ENCODE data around the gene UQCRH.
"Not testable (repeated sequence)": the region's sequence is repeated elsewhere in the genome, so short reads cannot be mapped to it uniquely, and the experiment has no call there.

The UQCRH gene

DNA sequence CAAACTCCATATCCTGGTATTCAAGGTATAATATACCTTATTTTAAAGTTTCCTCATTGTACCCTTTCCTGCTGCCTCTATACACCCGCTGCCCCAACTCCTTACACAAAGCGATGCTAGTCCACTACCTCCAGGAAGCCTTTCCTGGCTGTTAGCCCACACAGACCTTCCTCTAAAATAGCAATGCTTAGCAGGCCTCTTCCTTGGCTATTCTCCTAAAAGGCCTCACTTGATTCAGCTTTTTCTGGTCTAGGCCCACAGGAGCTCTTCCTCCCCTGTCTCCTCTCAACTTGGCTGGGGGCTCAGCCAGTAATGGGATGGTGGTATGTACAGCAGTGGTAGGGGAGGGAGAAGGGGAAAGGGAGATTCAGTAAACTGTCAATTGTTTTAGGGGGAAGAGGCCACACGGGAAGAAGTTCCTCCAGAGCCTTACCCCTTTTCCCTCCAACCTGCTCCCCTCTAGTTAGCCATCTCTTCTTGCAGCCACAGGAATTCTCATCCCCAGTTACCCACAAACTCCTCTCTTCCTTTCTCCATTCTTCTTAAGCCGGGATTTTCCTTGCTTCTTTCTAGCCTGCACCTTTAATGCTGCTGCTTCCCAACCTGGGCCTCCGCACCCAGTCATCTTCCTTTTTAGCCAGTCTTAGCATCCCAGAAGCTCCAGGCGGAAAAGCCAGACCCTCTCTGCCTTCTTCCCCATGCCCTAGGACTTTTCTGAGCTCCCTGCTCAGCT is 2.7 kb upstream of the UQCRH start:
- no peak for DNase-seq (ENCODE audit: low read depth, low spot score)

DNA sequence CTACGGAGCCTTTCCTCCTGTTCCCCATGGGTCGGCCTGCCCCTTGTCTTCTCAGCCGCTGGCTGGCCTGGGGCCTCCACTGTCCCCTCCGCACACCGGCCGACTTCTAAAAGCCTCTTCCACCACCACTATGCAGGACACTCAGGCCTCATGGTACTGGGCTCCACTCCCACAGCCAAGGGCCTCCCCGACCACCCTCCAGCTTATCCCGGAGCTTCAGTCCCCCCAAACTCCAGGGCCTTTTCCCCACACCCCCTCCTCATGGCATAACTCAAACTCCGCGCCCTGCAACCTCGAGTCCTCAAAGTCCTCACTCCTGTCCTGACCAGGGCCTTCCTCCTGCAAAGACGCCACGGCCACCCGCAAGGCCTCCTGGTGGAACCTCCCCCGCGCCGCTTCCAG is 2.1 kb upstream of the UQCRH start:
- DNase-seq (ENCODE audit: low read depth, low spot score), result no peak

DNA sequence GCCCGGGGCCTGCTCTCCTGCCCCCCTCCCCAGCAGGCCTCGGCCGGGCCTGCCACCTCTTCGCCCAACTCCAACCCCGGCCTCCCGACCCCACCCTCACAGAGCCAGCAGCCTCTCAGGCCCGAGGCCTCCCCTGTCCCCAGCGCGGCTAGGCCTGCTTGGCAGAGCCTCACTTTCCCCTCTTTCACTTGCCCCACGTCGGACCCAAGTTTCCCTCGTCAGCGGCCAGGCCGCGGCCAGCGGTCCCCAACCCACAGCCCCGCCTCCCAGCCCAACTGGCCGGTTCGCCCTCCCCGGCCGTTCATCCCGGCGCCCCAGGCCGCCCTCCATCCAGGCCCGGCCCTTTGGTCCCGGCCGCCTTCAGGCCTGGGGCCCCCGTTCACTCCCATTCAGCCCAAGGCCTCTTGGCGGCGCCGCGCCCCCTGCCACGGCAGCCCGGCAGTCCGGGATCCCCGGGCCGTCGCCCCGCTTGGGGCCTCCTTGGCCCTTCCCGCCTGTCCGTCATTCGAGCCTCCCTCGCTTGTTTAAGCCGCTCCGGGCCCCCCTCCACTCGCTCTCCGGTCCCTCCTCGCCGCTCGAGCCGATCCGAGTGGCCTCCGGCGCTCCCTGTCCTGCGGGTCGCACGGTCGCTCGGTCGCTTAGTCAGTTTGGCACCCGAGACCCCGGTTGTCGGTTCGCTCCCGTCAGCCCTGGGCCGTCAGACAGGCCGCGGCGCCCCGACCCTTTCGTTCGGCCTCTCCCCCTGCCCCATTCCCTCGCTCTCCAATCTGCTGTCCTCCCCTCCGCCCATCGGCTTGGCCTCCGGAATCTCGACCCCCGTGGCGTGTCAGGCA is 1.5 kb upstream of the UQCRH start:
- no peak for DNase-seq (ENCODE audit: low read depth, low spot score)

DNA sequence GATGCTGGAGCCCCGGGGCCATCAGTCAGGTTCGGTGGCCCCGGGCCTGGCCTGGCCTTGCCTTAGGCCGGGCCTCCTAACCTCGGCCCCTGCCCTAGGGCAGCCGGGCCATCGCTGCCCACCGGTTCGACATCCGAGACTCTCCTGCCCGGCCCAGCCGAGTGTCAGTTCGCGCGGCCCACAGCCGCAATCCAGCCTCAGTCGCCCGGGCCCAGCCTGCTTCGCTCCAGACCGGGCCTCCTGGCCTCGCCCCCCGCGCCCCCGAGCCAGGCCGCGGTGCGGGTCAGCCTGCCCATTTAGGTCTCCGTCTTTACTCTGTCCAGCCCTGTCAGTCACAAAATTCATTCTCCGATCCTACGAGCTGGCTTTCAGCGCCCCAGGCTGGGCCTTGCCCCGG is 859 bp upstream of the UQCRH start:
- DNase-seq (ENCODE audit: low read depth, low spot score), result no peak

DNA sequence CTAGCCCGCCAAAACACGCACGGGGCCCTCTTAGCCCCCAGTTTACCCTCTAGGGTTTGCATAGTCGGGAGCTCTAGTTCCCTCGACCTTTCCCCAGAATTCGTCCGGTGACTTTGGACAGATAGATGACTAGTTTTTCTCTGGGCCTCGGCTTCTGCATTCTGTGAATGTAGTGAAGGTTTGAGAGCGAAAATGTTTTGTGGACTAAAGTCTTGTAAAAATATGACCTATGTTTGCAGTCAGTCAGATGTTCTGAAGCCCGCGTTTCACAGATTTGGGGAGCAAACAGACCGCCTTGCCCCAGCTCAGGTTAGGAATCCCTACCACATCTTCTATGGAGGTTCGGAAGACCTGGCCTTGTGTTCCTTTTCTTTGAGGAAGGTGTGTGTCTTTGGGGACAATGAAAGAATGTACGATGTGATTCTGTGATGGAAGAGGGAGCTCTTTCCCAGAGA is 401 bp downstream of the UQCRH start:
- DNase-seq (ENCODE audit: low read depth, low spot score), result no peak

DNA sequence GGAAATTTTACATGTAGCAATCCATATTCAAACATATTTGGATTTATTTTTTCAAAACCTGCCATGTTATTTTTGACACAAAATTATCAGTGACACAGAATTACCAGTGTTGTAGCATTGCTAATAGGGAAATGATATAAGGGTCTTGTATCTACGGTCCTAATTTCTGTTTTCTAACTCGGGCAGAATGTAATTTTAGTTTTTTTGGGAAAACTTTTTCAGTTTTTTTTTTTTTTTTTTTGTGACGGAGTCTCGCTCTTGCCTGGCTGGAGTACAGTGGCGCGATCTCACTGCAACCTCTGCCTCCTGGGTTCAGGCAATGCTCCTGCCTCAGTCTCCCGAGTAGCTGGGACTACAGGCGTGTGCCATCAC is 2.6 kb downstream of the UQCRH start:
- DNase-seq (ENCODE audit: low read depth, low spot score), result no peak

DNA sequence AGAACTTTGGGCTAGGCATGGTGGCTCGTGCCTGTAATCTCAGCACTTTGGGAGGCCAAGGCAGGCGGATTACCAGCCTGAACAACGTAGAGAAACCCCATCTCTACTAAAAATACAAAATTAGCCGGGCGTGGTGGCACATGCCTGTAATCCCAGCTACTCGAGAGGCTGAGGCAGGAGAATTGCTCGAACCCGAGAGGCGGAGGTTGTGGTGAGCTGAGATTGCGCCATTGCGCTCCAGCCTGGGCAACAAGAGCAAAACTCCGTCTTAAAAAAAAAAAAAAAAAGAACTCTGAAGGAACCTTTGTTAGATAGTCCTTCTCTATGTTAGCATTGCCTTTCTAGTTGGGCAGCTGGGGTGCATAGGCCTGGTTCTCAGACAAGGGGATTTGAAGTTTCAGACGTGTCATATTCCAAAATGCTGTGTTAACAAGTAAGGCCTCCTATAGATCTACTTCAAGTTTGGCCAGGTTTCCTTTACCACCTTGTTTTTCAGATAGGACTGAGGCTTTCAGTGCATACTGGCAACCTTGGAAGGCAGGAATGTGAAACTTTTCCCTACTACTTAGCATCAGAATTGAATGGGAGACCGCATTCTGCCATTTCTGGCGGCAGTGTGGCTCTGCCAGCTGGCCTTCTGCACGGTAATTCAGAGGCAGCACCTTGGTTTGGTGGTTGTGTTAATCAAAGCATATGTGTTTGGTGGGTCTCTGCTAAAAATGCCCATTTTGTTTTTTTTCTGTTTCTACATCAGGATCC is 6.1 kb downstream of the UQCRH start:
- no peak for DNase-seq (ENCODE audit: low read depth, low spot score)

DNA sequence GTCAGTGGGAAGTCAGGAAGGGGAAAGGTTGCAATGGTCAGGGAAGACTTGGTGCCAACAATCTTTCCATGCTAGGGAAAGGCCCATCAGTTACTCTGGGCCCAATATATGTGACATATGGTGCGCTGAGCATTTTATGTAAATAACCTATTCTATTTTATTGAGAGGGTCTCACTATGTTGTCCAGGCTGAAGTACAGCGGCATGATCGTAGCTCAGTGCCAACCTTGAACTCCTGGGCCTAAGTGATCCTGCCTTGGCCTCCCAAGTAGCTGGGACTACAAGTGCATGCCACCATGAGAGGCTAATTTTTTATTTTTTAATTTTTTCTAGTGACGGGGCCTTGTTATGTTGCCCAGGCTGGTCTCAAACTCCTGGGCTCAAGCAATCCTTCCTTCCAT is 6.8 kb downstream of the UQCRH start:
- no peak for DNase-seq (ENCODE audit: low read depth, low spot score)

DNA sequence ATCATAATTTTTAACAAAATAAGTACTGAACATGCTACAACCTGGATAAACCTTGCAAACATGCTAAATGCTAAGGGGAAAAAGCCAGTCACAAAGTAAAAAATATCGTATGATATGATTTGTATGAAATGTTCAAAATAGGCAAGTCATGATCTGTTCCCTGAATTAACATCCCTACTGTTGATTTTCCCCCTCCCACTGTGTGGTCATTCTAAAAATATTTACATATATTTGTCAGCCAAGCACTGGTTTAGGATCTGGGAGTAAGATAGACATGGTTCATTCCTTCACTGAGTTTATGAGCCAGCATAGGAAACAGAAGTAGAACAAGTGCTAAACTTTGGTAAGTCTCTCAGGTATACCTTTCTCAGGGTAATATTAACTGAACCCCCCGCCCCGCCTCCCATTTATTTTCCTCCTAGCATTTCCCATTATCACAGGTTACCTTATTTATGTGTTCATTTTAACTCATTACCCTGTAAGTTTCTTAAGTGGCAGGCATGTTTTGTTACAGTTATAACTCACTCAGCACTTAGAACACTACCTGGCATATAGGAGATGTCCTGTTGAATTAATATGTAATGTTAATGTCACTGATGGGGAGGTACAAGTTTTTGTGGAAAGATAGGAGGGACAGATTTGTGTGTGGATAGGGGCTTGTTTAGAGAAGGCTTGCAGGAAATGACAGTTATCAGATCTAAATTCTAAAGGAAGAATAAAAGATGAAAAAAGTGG is 12.3 kb downstream of the UQCRH start:
- DNase-seq (ENCODE audit: low read depth, low spot score), result no peak

DNA sequence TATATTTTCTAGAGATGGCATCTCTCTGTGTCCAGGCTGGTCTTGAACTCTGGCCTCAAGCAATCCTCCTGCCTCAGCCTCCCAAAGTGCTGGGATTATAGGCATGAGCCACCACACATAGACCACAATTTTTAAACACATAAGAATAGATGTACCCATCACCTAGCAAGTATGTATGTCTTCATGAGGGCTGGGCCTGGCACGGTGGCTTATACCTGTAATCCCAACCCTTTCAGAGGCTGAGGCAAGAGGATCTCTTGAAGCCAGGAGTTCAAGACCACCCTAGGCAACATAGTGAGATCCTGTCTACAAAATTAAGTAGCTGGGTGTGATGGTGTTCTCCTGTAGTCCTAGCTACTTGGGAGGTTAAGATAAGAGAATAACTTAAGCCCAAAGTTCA is 13.8 kb downstream of the UQCRH start:
- DNase-seq (ENCODE audit: low read depth, low spot score), result no peak

DNA sequence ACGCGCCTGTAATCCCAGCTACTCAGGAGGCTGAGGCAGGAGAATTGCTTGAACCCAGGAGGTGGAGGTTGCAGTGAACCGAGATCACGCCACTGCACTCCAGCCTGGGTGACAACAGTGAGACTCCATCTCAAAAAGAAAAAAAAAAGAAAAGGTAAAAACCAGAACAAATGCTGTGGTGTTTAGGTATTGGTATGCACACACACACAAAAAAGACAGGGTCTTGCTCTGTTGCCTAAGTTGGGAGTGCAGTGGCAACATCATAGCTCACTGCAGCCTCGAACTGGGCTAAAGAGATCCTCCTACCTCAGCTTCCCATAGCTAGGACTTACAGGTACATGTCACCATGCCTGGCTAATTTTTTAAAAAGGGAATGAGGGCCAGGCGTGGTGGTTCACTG is 15.8 kb downstream of the UQCRH start:
- not testable (repeated sequence) for DNase-seq (ENCODE audit: low read depth, low spot score)

DNA sequence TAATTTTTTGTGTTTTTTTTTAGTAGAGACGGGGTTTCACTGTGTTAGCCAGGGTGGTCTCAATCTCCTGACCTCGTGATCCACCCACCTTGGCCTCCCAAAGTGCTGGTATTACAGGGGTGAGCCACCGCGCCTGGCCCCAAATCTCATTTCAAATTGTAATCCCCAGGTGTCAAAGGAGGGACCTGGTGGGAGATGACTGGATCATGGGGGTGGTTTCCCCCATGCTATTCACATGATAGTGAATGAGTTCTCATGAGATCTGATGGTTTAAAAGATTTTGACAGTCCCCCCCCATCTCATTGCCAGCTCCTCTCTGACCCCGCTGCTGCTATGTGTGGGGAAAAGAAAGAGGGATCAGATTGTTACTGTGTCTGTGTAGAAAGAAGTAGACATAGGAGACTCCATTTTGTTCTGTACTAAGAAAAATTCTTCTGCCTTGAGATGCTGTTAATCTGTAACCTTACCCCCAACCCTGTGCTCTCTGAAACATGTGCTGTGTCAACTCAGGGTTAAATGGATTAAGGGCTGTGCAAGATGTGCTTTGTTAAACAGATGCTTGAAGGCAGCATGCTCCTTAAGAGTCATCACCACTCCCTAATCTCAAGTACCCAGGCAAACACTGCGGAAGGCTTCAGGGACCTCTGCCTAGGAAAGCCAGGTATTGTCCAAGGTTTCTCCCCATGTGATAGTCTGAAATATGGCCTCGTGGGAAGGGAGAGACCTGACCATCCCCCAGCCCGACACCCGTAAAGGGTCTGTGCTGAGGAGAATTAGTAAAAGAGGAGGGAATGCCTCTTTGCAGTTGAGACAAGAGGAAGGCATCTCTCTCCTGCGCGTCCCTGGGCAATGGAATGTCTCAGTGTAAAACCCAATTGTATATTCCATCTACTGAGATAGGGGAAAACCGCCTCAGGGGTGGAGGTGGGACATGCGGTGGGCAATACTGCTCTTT is 16.7 kb downstream of the UQCRH start:
- not testable (repeated sequence) for DNase-seq (ENCODE audit: low read depth, low spot score)

DNA sequence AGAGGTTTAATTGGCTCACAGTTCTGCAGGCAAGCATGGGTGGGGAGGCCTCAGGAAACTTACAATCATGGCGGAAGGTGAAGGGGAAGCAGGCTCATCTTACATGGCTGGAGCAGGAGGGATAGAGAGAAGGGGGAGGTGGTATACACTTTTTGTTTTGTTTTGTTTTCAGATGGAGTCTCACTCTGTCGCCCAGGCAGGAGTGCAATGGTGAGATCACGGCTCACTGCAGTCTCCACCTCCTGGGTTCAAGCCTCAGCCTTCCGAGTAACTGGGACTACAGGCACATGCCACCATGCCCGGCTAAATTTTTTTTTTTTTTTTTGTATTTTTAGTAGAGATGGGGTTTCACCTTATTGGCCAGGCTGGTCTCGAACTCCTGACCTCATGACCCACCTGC is 18.7 kb downstream of the UQCRH start:
- not testable (repeated sequence) for DNase-seq (ENCODE audit: low read depth, low spot score)

DNA sequence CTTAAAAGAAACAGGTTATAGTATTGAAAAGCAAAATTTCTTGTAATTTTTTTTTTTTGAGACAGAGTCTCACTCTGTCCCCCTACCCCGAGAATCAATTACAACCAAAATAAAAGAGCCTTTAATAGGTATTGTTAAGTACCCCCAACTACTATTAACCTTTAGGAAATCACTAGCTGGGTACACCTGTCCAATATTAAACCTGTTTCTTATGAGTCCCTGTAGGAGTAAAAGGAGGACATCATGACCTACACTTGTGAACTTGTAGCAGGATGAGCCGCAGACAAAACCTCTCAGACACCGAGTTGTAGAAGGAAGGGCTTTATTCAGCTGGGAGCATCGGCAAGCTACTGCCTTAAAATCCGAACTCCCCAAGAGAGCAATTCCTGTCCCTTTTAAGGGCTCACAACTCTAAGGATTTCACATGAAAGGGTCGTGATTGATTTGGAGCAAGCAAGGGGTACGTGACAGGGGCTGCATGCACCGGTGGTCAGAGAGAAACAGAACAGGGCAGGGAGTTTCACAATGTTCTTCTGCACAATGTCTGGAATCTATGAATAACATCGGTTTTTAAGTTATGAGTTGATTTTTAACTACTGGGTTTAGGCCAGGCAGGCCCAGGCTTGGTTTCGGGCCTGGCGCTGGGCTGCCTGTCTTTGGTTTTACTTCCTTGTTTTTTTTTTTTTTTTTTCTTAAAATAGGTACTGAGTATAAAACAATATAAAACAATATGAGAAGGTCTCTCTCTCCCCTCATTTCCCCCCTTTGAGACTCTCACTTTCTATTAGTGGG is 22.0 kb downstream of the UQCRH start:
- DNase-seq (ENCODE audit: low read depth, low spot score), result not testable (repeated sequence)

DNA sequence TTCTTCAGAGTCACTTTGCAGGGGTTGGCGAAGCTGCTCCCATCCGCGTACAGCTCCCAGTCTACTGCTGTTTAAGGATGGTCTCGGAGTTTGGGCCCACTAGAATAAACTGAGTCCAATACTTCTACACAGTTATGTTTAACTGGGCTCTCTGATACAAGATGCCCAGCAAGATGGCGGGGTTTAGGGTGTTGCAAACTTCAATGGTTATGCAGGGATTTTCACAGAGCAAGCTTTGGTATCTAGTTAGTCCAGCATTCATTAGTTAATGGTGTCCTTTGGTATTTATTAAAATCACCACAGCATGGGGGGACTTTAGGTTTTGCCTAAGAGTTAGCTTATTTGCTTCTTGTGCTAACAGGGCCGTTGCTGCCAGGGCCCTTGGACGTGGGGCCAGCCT is 24.7 kb downstream of the UQCRH start:
- DNase-seq (ENCODE audit: low read depth, low spot score), result not testable (repeated sequence)

DNA sequence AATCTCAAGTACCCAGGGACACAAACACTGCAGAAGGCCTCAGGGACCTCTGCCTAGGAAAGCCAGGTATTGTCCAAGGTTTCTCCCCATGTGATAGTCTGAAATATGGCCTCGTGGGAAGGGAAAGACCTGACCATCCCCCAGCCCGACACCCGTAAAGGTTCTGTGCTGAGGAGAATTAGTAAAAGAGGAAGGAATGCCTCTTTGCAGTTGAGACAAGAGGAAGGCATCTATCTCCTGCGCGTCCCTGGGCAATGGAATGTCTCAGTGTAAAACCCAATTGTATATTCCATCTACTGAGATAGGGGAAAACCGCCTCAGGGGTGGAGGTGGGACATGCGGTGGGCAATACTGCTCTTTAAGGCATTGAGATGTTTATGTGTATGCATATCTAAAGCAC is 26.3 kb downstream of the UQCRH start:
- not testable (repeated sequence) for DNase-seq (ENCODE audit: low read depth, low spot score)

DNA sequence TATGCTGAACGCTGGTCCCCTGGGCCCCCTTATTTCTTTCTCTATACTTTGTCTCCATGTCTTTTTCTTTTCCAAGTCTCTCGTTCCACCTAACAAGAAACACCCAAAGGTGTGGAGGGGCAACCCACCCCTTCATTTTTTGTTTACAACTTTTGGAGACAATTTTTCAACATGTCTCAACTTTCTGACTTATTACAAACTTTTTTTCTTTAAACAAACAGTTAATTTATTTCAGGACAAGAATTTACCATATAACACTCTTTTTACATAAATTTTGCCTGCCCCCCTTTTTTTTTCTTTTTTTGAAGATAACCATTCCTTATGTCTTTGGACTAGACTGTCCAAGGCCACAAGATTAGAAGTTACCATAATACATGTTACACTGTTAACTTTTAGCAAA is 26.9 kb downstream of the UQCRH start:
- not testable (repeated sequence) for DNase-seq (ENCODE audit: low read depth, low spot score)

DNA sequence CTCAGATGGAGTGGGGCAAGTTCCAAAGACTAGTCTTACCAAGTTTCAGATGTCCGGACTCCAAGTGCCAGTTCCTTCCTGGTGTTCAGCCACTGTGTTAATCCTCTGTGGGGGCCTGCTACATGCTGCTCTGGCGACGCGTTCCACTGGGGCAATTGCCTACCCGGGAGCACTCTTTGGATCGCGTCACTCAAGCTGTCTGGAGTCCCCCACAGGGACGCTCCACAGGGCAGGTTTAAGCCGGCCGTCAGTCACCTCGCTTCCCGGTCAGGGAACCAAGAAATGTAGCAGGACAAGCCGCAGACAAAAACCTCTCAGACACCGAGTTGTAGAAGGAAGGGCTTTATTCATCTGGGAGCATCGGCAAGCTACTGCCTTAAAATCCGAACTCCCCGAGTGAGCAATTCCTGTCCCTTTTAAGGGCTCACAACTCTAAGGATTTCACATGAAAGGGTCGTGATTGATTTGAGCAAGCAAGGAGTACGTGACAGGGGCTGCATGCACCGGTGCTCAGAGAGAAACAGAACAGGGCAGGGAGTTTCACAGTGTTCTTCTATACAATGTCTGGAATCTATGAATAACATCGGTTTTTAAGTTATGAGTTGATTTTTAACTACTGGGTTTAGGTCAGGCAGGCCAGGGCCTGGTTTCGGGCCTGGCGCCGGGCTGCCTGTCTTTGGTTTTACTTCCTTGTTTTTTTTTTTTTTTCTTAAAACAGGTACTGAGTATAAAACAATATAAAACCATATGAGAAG is 28.5 kb downstream of the UQCRH start:
- not testable (repeated sequence) for DNase-seq (ENCODE audit: low read depth, low spot score)

All from activated naive CD8-positive, alpha-beta T cell treated with anti-CD3 and anti-CD28 coated beads, Interleukin-2, amount 50 U/mL, for 16 hours (primary cell).